Naive thymus-derived CD4-positive, alpha-beta T cell (primary cell): ENCODE data around the gene ZNF546. TPM values are rescaled to one million over a fixed set of nuclear protein-coding genes. Genes with fewer than 3 reads are reported as not detected.
"Not testable (repeated sequence)": the region's sequence is repeated elsewhere in the genome, so short reads cannot be mapped to it uniquely, and the experiment has no call there.

Source experiments
- ATAC-seq: fragments of 150-1000 bp; cut with Tn5 transposase; 2 replicates; pipeline ENCODE4 v1.10.0; 2021; ENCODE audit warnings: mild to moderate bottlenecking, moderate library complexity
- CTCF ChIA-PET: fragments of 350-600 bp; sonication (Branson Sonifier 250); formaldehyde crosslinking; loops from one replicate; lab custom pipeline; 2021; ENCODE audit warnings: antibody characterized with exemption; lab: Charles Lee
- POLR2A ChIA-PET: fragments of 350-600 bp; sonication (Branson Sonifier 250); formaldehyde crosslinking; loops from one replicate; lab custom pipeline; 2021; ENCODE audit warnings: antibody characterized with exemption, inconsistent platforms; lab: Charles Lee
- DNase-seq, 9 donors: peaks; one replicate each; pipeline versions ENCODE4 v3.0.0 to v3.0.0-alpha.2; 2020 to 2022; ENCODE audit warnings: mixed read lengths in 1 of 9
- H3K27ac ChIP-seq: one replicate; pipeline ENCODE4 v1.7.0; 2013; ENCODE audit warnings: mild to moderate bottlenecking, low read depth, low read length, moderate library complexity
- H3K27me3 ChIP-seq, 2 donors: one replicate each; pipeline ENCODE4 v1.7.0; 2013; ENCODE audit warnings: low read length in 2 of 2, mild to moderate bottlenecking in 2 of 2, moderate library complexity in 2 of 2; ENCODE audit not compliant: control insufficient read depth in 2 of 2, insufficient read depth in 2 of 2
- H3K36me3 ChIP-seq, 3 experiments: 1 replicate in 2 of 3; 2 replicates in 1 of 3; pipeline ENCODE4 v1.7.0; 2013; ENCODE audit warnings: low read length in 3 of 3, mild to moderate bottlenecking in 3 of 3, moderate library complexity in 1 of 3; ENCODE audit not compliant: insufficient read depth in 3 of 3, control insufficient read depth in 2 of 3
- H3K4me1 ChIP-seq, 2 donors: one replicate each; pipeline ENCODE4 v1.7.0; 2013; ENCODE audit warnings: low read length in 2 of 2, mild to moderate bottlenecking in 2 of 2, moderate library complexity in 1 of 2; ENCODE audit not compliant: control insufficient read depth in 2 of 2, insufficient read depth in 2 of 2
- H3K4me3 ChIP-seq: 2 replicates; pipeline ENCODE4 v1.7.0; 2013; ENCODE audit warnings: mild to moderate bottlenecking, low read length
- H3K9me3 ChIP-seq, 3 experiments: 1 replicate in 2 of 3; 2 replicates in 1 of 3; pipeline ENCODE4 v1.7.0; 2013; ENCODE audit warnings: low read length in 3 of 3; ENCODE audit not compliant: control insufficient read depth in 2 of 3
- H3K27ac Mint-ChIP-seq, 9 donors: one replicate each; pipeline ENCODE4 v1.8.0; 2020 to 2022; ENCODE audit warnings: mixed read lengths in 9 of 9, mild to moderate bottlenecking in 8 of 9, moderate library complexity in 5 of 9, inconsistent platforms in 2 of 9
- H3K27me3 Mint-ChIP-seq, 5 donors: one replicate each; pipeline ENCODE4 v1.8.0; 2021 to 2022; ENCODE audit warnings: mixed read lengths in 5 of 5, mild to moderate bottlenecking in 1 of 5
- H3K36me3 Mint-ChIP-seq, 5 donors: one replicate each; pipeline ENCODE4 v1.8.0; 2020 to 2022; ENCODE audit warnings: mixed read lengths in 5 of 5, mild to moderate bottlenecking in 3 of 5, inconsistent platforms in 1 of 5
- H3K4me1 Mint-ChIP-seq, 7 donors: one replicate each; pipeline ENCODE4 v1.8.0; 2020 to 2022; ENCODE audit warnings: mixed read lengths in 7 of 7, mild to moderate bottlenecking in 3 of 7, inconsistent platforms in 1 of 7
- H3K4me3 Mint-ChIP-seq, 10 donors: one replicate each; pipeline ENCODE4 v1.8.0; 2020 to 2022; ENCODE audit warnings: mild to moderate bottlenecking in 10 of 10, mixed read lengths in 10 of 10, moderate library complexity in 6 of 10, inconsistent platforms in 2 of 10
- H3K9me3 Mint-ChIP-seq, 11 donors: one replicate each; pipeline ENCODE4 v1.8.0; 2020 to 2022; ENCODE audit warnings: mixed read lengths in 11 of 11, mild to moderate bottlenecking in 4 of 11, inconsistent platforms in 1 of 11, moderate library complexity in 1 of 11
- intact Hi-C, 2 donors: fragments of 100-400 bp; cut with micrococcal nuclease; formaldehyde crosslinking; loops; one replicate each; pipeline ENCODE4 v1.15.1; 2023
- polyA plus RNA-seq, 2 donors: library from polyadenylated mRNA; unstranded; fragments of 300-500 nt; fragmentation: Illumina TruSeq; gene quantifications; one replicate each; pipeline ENCODE4 v1.2.3, GENCODE V29; 2021
- total RNA-seq, 6 experiments: library from RNA in 5 of 6; stranded (reverse) in 5 of 6; gene quantifications; 1 replicate in 5 of 6; 2 replicates in 1 of 6; pipeline ENCODE4 v1.2.3 and lab custom pipeline; 2021 to 2026

Gene ZNF546
- total and polyA plus RNA-seq, 7 experiments from 2014 or later = 4.7 to 24.8 (median 7.5) TPM

- H3K36me3 Mint-ChIP-seq, H3K27me3 ChIP-seq, ATAC-seq, H3K27me3 Mint-ChIP-seq, H3K4me3 ChIP-seq, H3K9me3 ChIP-seq, intact Hi-C loops, DNase-seq, H3K9me3 Mint-ChIP-seq, H3K36me3 ChIP-seq: not testable (repeated sequence)
- H3K4me3 Mint-ChIP-seq = peak overlapping the region in 6 of 10 donors; percentile 12 to 45 (median 39)
- peak overlapping the region; percentile 51 for H3K27ac ChIP-seq
- peaks cover 18 to 32% of the 10 kb centered on the region in 2 donors for H3K4me1 ChIP-seq
- POLR2A ChIA-PET = interaction anchor here (1.1 to 3.0 kb wide), 3 partner anchors 12 to 38 kb away, joined by 3 to 30 read pairs (median 3); partner anchors contain the start of genes PSMC4 and ZNF546
- CTCF ChIA-PET = interaction anchor here (3.1 kb wide), 1 partner anchor 13 kb away, joined by 14 read pairs; the partner anchor contains the start of gene PSMC4
- peak overlapping the region in 7 of 9 donors; percentile 75 to 91 (median 82) for H3K27ac Mint-ChIP-seq
- peaks cover 36 to 80% (median 60%) of the 10 kb centered on the region in 7 donors for H3K4me1 Mint-ChIP-seq
Observed at GRCh38 chr19:39957886-39958285, 39.0 kb upstream of the ZNF546 start.

DNA sequence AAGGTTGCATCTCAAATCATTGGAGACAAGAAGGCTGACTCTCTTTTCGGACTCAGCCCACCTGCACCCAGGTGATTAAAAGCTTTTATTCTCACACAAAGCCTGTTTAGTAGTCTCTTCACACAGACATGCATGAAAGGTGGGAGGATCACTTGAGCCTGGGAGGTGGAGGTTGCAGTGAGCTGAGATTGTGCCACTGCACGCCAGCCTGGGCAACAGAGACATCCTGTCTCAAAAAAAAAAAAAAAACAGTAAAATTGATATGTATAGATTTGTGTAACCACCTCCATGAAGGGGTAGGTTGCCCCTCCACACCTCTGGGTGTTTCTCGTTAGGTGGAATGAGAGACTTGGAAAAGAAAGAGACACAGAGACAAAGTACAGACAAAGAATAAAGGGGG lies 37.9 kb upstream of the ZNF546 start:
- DNase-seq (peak in 6 of 9 donors; percentile 15 to 44 (median 36)), ATAC-seq (peak; percentile 68)
- not testable (repeated sequence) for H3K9me3 ChIP-seq, H3K27me3 ChIP-seq, H3K36me3 ChIP-seq, H3K36me3 Mint-ChIP-seq, H3K27me3 Mint-ChIP-seq, H3K9me3 Mint-ChIP-seq
- intact Hi-C loops = loop anchor here in 1 of 2 donors (1.0 kb wide), 2 partner anchors 11 to 15 kb away; no protein-coding TSS in a partner anchor
- H3K27ac Mint-ChIP-seq = peak overlapping the region; percentile 67 to 98 (median 95)
- peak overlapping the region; percentile 32 to 88 (median 82) for H3K4me3 Mint-ChIP-seq
- H3K4me3 ChIP-seq = peak overlapping the region; percentile 24
- H3K4me1 Mint-ChIP-seq = peaks cover 31 to 80% (median 60%) of the 10 kb centered on the region in 7 donors
- POLR2A ChIA-PET = interaction anchor here (1.0 to 3.0 kb wide), 4 partner anchors 11 to 52 kb away, joined by 3 to 30 read pairs (median 8); partner anchors contain the start of gene PSMC4
- CTCF ChIA-PET = interaction anchor here (3.1 kb wide), 1 partner anchor 12 kb away, joined by 14 read pairs; the partner anchor contains the start of gene PSMC4
- peak overlapping the region; percentile 67 for H3K27ac ChIP-seq
- H3K4me1 ChIP-seq = peaks cover 7 to 28% of the 10 kb centered on the region in 2 donors

GRCh38 chr19:39959407-39959806 lies 37.5 kb upstream of the ZNF546 start:
- not testable (repeated sequence) for H3K36me3 ChIP-seq, H3K27me3 ChIP-seq, ATAC-seq, H3K9me3 ChIP-seq, H3K27me3 Mint-ChIP-seq, H3K36me3 Mint-ChIP-seq, H3K9me3 Mint-ChIP-seq
- H3K4me1 ChIP-seq = peaks cover 3 to 26% of the 10 kb centered on the region in 2 donors
- Mint-ChIP-seq H3K4me1 (peaks cover 27 to 79% (median 59%) of the 10 kb centered on the region in 7 donors), H3K27ac (peak overlapping the region; percentile 67 to 98 (median 95)), H3K4me3 (peak overlapping the region; percentile 32 to 88 (median 82))
- H3K27ac ChIP-seq = peak overlapping the region; percentile 67
- intact Hi-C loops = loop anchor here in 1 of 2 donors (1.0 kb wide), 2 partner anchors 11 to 15 kb away; no protein-coding TSS in a partner anchor
- peak in 2 of 9 donors; percentile 13 to 19 for DNase-seq
- ChIA-PET POLR2A (interaction anchor here (1.0 to 3.0 kb wide), 4 partner anchors 10 to 52 kb away, joined by 3 to 30 read pairs (median 8); partner anchors contain the start of gene PSMC4), CTCF (interaction anchor here (3.1 kb wide), 1 partner anchor 11 kb away, joined by 14 read pairs; the partner anchor contains the start of gene PSMC4)
- peak overlapping the region; percentile 24 for H3K4me3 ChIP-seq

DNA sequence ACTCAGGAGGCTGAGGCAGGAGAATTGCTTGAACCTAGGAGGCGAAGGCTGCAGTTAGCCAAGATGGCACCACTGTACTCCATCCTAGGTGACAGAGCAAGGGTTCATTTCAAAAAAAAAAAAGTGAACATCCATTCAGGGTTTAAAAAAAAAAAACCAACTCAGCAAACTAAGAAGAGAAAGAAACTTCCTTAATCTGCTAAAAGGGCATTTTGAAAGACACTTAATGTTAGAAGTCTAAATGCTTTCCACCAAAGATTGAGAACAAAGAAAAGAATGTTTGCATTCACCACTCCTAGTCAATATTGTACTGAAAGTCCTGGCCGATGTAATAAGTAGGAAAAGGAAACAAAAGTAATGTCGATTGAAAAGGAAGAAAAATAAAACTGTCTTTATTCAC lies 33.0 kb upstream of the ZNF546 start:
- no peaks in the 10 kb centered on the region for H3K27me3 ChIP-seq
- Mint-ChIP-seq H3K4me1 (peaks cover 25 to 51% (median 47%) of the 10 kb centered on the region in 7 donors), H3K27me3 (no peaks in the 10 kb centered on the region), H3K4me3 (peak overlapping the region in 1 of 10 donors; percentile 13), H3K36me3 (peaks cover 0 to 14% (median 0%) of the 10 kb centered on the region in 5 donors), H3K9me3 (peaks cover 0 to 3% (median 0%) of the 10 kb centered on the region in 11 donors), H3K27ac (peak overlapping the region in 2 of 9 donors; percentile 14 to 25)
- ChIA-PET CTCF (no interaction called here), POLR2A (interaction anchor here (0.6 kb wide), 1 partner anchor 22 kb away, joined by 4 read pairs; no protein-coding TSS in a partner anchor)
- no peak for DNase-seq
- H3K9me3 ChIP-seq = no peaks in the 10 kb centered on the region
- intact Hi-C loops = no loop called here
- H3K4me3 ChIP-seq = no peak overlapping the region
- no peak for ATAC-seq
- H3K36me3 ChIP-seq = no peaks in the 10 kb centered on the region
- no peak overlapping the region for H3K27ac ChIP-seq
- H3K4me1 ChIP-seq = peaks cover 4 to 26% of the 10 kb centered on the region in 2 donors

GRCh38 chr19:39966617-39967016 lies 30.2 kb upstream of the ZNF546 start:
- Histone ChIP-seq H3K4me3 (no peak overlapping the region), H3K9me3 (no peaks in the 10 kb centered on the region), H3K27me3 (no peaks in the 10 kb centered on the region), H3K27ac (no peak overlapping the region), H3K4me1 (peaks cover 22 to 32% of the 10 kb centered on the region in 2 donors), H3K36me3 (peaks cover 0 to 3% (median 0%) of the 10 kb centered on the region in 3 experiments)
- Mint-ChIP-seq H3K4me1 (peaks cover 32 to 53% (median 50%) of the 10 kb centered on the region in 7 donors), H3K9me3 (peaks cover 0 to 3% (median 0%) of the 10 kb centered on the region in 11 donors), H3K27me3 (no peaks in the 10 kb centered on the region), H3K27ac (peak overlapping the region in 1 of 9 donors; percentile 66), H3K4me3 (no peak overlapping the region), H3K36me3 (peaks cover 0 to 19% (median 3%) of the 10 kb centered on the region in 5 donors)
- ChIA-PET POLR2A (interaction anchor here (0.6 to 1.3 kb wide), 2 partner anchors 10 to 28 kb away, joined by 5 to 6 read pairs; no protein-coding TSS in a partner anchor), CTCF (interaction anchor here (0.7 kb wide), 1 partner anchor 726 kb away, joined by 3 read pairs; no protein-coding TSS in a partner anchor)
- no peak for DNase-seq
- intact Hi-C loops = no loop called here
- ATAC-seq = no peak

- intact Hi-C loops = no loop called here
- Histone ChIP-seq H3K4me3 (no peak overlapping the region), H3K9me3 (no peaks in the 10 kb centered on the region), H3K27ac (no peak overlapping the region), H3K27me3 (no peaks in the 10 kb centered on the region), H3K36me3 (peaks cover 0 to 8% (median 0%) of the 10 kb centered on the region in 3 experiments), H3K4me1 (peaks cover 27 to 40% of the 10 kb centered on the region in 2 donors)
- DNase-seq (peak in 1 of 9 donors; percentile 8), ATAC-seq (no peak)
- Mint-ChIP-seq H3K9me3 (peaks cover 0 to 3% (median 0%) of the 10 kb centered on the region in 11 donors), H3K4me1 (peaks cover 39 to 63% (median 59%) of the 10 kb centered on the region in 7 donors), H3K36me3 (peaks cover 0 to 25% (median 5%) of the 10 kb centered on the region in 5 donors), H3K27ac (peak overlapping the region in 8 of 9 donors; percentile 4 to 96 (median 58)), H3K4me3 (no peak overlapping the region), H3K27me3 (no peaks in the 10 kb centered on the region)
- ChIA-PET POLR2A (interaction anchor here (0.7 to 1.3 kb wide), 2 partner anchors 9 to 19 kb away, joined by 3 to 5 read pairs; no protein-coding TSS in a partner anchor), CTCF (interaction anchor here (0.6 kb wide), 1 partner anchor 175 kb away, joined by 3 read pairs; no protein-coding TSS in a partner anchor)
Observed at GRCh38 chr19:39967561-39967960, 29.3 kb upstream of the ZNF546 start.
